Measurements from ENCODE around the gene ITGA1.

The ITGA1 gene

GRCh38 chr5:52977264-52977897 is 189.7 kb downstream of the ITGA1 start:
- no peak overlapping the region for H3K4me3 ChIP-seq (ENCODE audit: severe bottlenecking)
- no peaks in the 10 kb centered on the region for H3K27me3 ChIP-seq (ENCODE audit: insufficient read depth, poor library complexity, severe bottlenecking)
- H3K27ac ChIP-seq (ENCODE audit: poor library complexity, severe bottlenecking): no peak overlapping the region
- H3K36me3 ChIP-seq (ENCODE audit: low read depth): no peaks in the 10 kb centered on the region
- ATAC-seq (ENCODE audit: low read depth): no peak
- H3K4me1 ChIP-seq (ENCODE audit: insufficient read depth, poor library complexity, severe bottlenecking): no peaks in the 10 kb centered on the region
- no peak for DNase-seq (ENCODE audit: low spot score)
- no peak for TF ChIP-seq CTCF (IDR thresholded peaks at IDR 0.05; ENCODE audit: poor library complexity, severe bottlenecking)
- H3K9me3 ChIP-seq (ENCODE audit: severe bottlenecking): peaks cover 7% of the 10 kb centered on the region

GRCh38 chr5:52981507-52981906 is 193.8 kb downstream of the ITGA1 start:
- TF ChIP-seq CTCF (IDR thresholded peaks at IDR 0.05; ENCODE audit: poor library complexity, severe bottlenecking): no peak
- Histone ChIP-seq H3K36me3 (ENCODE audit: low read depth) (no peaks in the 10 kb centered on the region), H3K27ac (ENCODE audit: poor library complexity, severe bottlenecking) (no peak overlapping the region), H3K27me3 (ENCODE audit: insufficient read depth, poor library complexity, severe bottlenecking) (no peaks in the 10 kb centered on the region), H3K4me1 (ENCODE audit: insufficient read depth, poor library complexity, severe bottlenecking) (peaks cover 20% of the 10 kb centered on the region), H3K9me3 (ENCODE audit: severe bottlenecking) (peaks cover 2% of the 10 kb centered on the region), H3K4me3 (ENCODE audit: severe bottlenecking) (no peak overlapping the region)
- DNase-seq (ENCODE audit: low spot score): no peak
- no peak for ATAC-seq (ENCODE audit: low read depth)

GRCh38 chr5:52983731-52984636 is 196.3 kb downstream of the ITGA1 start:
- Histone ChIP-seq H3K4me1 (ENCODE audit: insufficient read depth, poor library complexity, severe bottlenecking) (peaks cover 38% of the 10 kb centered on the region), H3K4me3 (ENCODE audit: severe bottlenecking) (no peak overlapping the region), H3K27ac (ENCODE audit: poor library complexity, severe bottlenecking) (peak overlapping the region; percentile 94), H3K9me3 (ENCODE audit: severe bottlenecking) (no peaks in the 10 kb centered on the region), H3K27me3 (ENCODE audit: insufficient read depth, poor library complexity, severe bottlenecking) (no peaks in the 10 kb centered on the region), H3K36me3 (ENCODE audit: low read depth) (no peaks in the 10 kb centered on the region)
- TF ChIP-seq CTCF (IDR thresholded peaks at IDR 0.05; ENCODE audit: poor library complexity, severe bottlenecking): no peak
- DNase-seq (ENCODE audit: low spot score): no peak
- ATAC-seq (ENCODE audit: low read depth): 0 out of 3 replicates have a peak, but pooled peaks have one; percentile 8

GRCh38 chr5:52985306-52985705 is 197.6 kb downstream of the ITGA1 start:
- no peaks in the 10 kb centered on the region for H3K27me3 ChIP-seq (ENCODE audit: insufficient read depth, poor library complexity, severe bottlenecking)
- H3K27ac ChIP-seq (ENCODE audit: poor library complexity, severe bottlenecking): peak overlapping the region; percentile 94
- peaks cover 38% of the 10 kb centered on the region for H3K4me1 ChIP-seq (ENCODE audit: insufficient read depth, poor library complexity, severe bottlenecking)
- H3K4me3 ChIP-seq (ENCODE audit: severe bottlenecking): no peak overlapping the region
- no peaks in the 10 kb centered on the region for H3K36me3 ChIP-seq (ENCODE audit: low read depth)
- no peak for ATAC-seq (ENCODE audit: low read depth)
- TF ChIP-seq CTCF (IDR thresholded peaks at IDR 0.05; ENCODE audit: poor library complexity, severe bottlenecking): no peak
- no peak for DNase-seq (ENCODE audit: low spot score)
- H3K9me3 ChIP-seq (ENCODE audit: severe bottlenecking): no peaks in the 10 kb centered on the region

All from RWPE2 (cell line).